G401.6 (cell line): ENCODE results near the gene NLRP9.

Experiments
- FAIRE-seq: peaks from 2 replicates; lab custom pipeline; 2012; peaks lifted over from hg19 to GRCh38; lab: Jason Lieb, UNC

NLRP9 gene

DNA sequence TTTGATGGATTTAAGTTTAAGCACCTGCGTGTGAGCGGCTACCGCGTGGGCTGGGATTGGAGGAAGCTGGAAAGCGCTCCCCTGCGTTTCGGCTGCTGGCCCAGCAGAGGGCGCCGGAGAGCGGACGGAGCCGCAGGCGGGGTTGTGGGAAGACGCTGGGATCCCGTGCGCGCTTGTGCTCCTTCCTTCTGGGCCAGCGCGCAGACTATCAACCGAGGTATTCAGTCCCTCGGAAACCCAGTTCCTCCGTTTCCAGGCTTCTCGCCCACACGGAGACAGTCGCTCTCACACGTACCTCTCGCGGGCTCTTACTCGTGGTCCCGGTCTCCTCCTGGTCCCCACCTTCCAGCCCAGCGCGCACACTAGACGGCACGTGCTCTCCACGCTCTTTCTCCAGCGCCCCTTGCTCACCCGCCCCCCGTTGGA, 34.4 kb downstream of the NLRP9 start:
- no peak for FAIRE-seq

DNA sequence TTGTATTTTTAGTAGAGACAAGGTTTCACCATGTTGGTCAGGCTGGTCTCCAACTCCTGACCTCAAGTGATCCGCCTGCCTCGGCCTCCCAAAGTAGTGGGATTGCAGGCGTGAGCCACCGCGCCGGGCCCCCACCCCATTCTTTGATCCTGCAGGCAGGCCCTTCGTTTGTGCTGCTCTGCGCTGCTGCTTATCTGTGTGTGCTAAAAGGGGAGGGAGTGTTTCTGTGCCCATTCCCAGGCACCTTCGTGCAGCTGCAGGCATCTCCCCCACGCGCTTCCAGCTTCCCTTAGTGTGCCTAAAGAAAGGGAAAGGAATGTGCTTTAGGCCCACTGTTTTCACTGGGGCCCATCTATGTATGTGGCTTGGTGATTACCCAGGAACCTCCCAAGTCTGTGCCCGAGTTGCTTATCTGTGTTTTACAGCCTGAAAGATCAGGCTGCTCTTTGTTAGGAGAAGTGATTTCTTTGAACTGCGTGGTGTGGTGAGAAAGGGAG, 36.0 kb downstream of the NLRP9 start:
- FAIRE-seq: no peak

- FAIRE-seq: no peak
Observed at GRCh38 chr19:55700813-55701212, 37.4 kb downstream of the NLRP9 start.

- FAIRE-seq: no peak
Observed at GRCh38 chr19:55699221-55699620, 39.0 kb downstream of the NLRP9 start.

- FAIRE-seq: no peak
Observed at GRCh38 chr19:55698256-55698655, 39.9 kb downstream of the NLRP9 start.

- no peak for FAIRE-seq
Observed at GRCh38 chr19:55697698-55698097, 40.5 kb downstream of the NLRP9 start.

DNA sequence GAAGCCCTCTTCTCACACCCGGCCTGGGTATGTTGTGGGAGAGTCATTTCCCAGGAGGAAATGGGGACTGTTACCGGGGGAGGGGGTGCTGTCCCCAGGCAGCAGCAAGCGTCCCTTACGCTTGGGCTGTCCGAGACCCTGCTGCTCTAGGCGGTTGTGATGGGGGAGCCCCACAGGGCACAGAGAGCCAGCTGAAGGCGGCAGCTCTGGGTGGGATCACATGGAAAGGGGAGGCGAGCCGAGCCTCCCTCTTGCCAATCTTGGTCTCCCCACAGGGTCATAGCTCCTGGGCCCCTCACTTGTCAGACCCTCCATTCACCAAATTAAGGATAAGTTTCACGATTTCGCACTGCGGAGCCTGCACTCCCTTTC, 41.1 kb downstream of the NLRP9 start:
- FAIRE-seq: no peak

GRCh38 chr19:55696301-55697068, 41.7 kb downstream of the NLRP9 start:
- FAIRE-seq: no peak

DNA sequence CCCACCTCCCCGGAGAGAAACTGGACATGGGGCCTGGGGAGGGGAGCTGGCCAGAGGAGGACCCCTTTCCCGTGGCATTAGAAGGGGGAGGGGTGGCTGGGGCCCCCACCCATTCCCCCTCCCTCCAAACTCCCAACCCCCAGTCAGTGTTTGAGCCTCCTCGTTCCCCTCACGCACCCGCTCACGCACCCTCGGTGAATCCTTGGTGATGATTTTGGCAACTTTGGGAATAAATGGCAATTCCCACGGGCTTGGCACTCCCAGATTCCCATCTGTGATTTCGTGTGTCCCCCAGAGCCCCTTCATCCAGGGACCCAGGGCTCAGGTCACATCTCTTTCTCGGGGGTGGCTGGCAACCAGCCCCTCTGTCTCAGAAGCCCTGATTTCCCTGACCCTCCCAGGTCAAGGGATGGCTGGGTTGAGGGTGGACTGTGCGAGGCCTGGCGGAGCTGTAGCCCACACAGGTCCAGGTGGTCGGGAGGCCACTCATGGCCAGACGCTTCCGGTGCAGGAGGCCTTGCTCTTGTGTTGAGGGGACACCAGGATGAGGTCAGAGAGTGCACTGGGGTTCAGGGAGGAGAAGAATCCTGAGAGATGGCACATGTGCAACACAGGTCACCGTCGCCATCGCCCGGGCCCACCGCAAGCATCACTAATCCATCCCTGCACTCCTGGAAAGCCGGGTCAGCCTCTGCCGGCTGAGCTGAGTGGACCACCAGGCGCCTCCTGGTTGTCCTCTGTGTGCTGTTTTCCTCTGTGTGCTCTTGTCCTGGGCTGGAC, 42.5 kb downstream of the NLRP9 start:
- FAIRE-seq: no peak

GRCh38 chr19:55694656-55695491, 43.3 kb downstream of the NLRP9 start:
- FAIRE-seq: no peak

- FAIRE-seq: no peak
Observed at GRCh38 chr19:55694241-55694655, 44.0 kb downstream of the NLRP9 start.

DNA sequence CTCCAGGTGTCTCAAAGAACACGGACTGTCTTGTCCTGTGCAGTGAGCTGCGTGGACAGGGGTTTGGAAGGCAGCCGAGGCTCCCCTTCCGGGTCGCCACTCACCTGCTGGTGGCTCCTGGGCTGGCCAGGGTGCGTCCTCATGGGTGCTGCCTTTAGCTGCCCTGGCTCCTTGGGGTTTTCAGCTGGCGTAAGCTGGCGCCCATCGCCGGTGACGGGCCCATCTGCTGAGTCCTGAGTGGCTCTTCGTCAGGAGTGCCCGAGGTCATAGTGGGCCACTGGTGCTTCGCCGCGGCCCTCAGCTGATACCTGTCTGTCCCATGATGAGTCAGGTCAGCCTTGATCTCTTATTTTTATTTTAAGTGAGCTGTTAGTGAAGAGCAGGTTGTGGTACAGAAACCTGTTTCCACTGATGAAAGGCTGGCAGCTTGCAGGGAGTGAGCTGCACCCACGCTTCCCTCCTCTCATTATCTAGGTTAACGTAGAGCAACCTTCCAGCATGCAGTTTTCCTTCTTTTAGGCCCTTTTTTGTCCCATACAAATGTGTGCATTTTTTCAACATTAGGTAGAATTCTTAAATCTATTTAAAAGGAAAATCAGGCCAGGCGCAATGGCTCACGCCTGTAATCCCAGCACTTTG, 44.7 kb downstream of the NLRP9 start:
- FAIRE-seq: no peak

- FAIRE-seq: no peak
Observed at GRCh38 chr19:55692681-55693081, 45.5 kb downstream of the NLRP9 start.

- FAIRE-seq: no peak
Observed at GRCh38 chr19:55691561-55692481, 46.4 kb downstream of the NLRP9 start.

- no peak for FAIRE-seq
Observed at GRCh38 chr19:55690769-55691545, 47.2 kb downstream of the NLRP9 start.

DNA sequence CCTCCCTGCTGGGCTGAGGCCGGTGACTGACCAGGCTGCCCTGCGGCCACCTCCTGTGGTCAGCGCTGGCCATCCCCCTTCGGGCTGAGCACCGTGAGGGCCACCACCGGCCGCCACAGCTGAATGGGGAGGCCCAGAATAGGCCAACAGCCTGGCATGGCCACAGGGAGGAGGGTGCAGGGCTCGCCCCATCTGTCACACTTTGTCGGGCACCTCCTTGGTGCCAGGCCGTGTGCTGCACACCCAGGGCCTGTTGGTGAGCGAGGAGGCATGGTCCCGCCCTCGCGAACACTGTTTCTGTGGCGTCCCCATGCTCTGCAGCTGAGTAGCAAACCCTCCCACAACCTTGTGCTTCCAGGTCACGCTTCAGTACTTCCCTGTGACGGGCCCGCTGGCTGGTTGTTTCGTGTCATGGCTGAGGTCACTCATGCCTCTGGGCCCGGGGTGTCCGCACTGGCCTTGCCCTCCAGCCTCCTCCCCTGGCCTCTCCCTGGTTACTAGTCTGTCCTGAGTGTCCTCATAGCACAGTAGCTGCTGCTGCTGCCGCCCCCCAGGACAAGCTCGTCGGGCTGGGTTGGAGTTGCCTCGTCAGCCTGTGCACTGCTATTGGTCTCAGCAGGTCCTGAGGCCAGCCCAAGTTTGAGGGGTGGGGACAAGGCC, 48.0 kb downstream of the NLRP9 start:
- FAIRE-seq: no peak

- FAIRE-seq: no peak
Observed at GRCh38 chr19:55689411-55690108, 48.6 kb downstream of the NLRP9 start.

DNA sequence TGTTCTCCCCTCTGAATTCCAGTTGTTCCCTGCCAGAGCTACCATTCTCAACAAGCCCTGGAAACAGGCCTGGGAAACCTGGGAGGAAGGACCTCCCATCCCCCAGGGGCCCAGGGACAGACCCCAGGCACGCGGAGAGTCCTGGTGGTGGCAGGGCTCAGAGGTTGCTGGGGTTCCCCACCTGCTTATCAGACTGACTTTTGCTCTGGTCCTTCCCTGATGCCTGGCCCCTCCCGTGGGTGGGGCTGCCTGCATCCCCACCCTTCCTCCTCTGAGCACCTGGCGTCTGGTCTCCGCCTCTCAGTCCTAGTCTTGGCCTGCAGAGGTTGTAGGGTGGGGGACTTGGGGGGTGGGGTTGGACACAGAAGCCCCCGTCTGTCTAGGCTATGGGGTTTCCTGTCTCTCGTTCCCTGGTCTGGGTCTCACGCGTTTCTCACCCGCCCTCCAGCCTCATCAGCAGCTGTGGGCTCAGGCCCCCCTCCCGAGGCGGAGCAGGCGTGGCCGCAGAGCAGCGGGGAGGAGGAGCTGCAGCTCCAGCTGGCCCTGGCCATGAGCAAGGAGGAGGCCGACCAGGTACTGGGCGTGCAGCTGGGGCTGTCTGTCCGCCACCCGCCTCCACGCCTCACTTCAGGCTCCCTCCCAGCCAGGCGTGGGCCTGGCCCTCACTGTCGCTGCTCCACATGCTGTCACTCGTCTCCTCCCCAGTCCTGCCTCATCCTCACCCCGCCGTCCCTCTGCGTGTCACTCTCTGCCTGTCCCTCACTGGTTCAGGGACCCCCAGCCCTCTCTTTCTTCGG, 49.6 kb downstream of the NLRP9 start:
- no peak for FAIRE-seq
